ENCODE measurements around the gene UNG.
"Not testable (repeated sequence)": the region's sequence is repeated elsewhere in the genome, so short reads cannot be mapped to it uniquely, and the experiment has no call there.

DNA sequence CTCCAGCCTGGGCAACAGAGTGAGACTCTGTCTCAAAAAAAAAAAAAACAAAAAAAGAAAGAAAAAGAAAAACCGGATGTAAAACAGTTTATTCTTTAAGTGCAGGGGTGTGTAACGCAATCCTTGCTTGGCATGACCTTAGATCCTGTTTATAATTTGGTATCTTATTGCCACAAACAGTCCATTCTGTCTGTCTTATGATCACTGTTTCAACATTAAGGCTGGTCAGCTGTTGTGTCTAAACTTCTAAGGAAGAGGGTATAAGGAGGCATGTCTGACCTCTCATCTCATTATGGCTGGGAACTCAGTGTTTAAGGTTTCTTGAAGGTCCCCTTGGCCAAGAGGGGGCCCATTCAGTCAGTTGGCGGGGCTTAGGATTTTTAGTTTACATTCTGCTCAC lies 48.7 kb upstream of the UNG start:
- not testable (repeated sequence) for TF ChIP-seq POLR2AphosphoS5 (IDR thresholded peaks at IDR 0.05; ENCODE audit: insufficient read depth in 1 of 2, low read depth in 1 of 2); CTCF (IDR thresholded peaks at IDR 0.05)
